Measurements from ENCODE around the gene PRSS56.
"Not testable (repeated sequence)": the region's sequence is repeated elsewhere in the genome, so short reads cannot be mapped to it uniquely, and the experiment has no call there.

PRSS56 gene

GRCh38 chr2:232551776-232552175, 31.6 kb downstream of the PRSS56 start:
- FAIRE-seq (no peak), DNase-seq (ENCODE audit: extremely low spot score, insufficient read length, low read depth) (no peak)

DNA sequence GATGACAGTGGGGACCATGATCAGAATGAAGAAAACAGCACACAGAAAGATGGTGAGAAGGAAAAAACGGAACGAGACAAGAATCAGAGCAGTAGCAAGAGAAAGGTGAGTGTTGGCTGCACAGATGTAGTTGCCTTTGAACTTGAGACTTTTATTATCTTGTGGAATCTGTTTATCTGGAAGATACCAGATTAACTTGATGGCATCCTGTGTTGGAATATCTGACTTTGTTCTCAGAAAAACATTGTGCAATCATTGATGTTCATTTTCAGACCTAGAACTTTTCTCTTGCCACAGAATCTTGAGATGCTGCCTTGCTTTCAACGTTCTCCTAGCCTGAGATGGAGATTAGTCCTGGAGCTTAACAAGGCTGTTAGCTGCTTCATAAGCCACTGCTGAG, 36.2 kb downstream of the PRSS56 start:
- DNase-seq (ENCODE audit: extremely low spot score, insufficient read length, low read depth) (no peak), FAIRE-seq (no peak)

GRCh38 chr2:232562515-232563151, 42.4 kb downstream of the PRSS56 start:
- DNase-seq (ENCODE audit: extremely low spot score, insufficient read length, low read depth) (no peak), FAIRE-seq (no peak)

- FAIRE-seq, result no peak
- no peak for DNase-seq (ENCODE audit: extremely low spot score, insufficient read length, low read depth)
These were observed 43.4 kb downstream of the PRSS56 start for GRCh38 chr2:232563580-232563979.

DNA sequence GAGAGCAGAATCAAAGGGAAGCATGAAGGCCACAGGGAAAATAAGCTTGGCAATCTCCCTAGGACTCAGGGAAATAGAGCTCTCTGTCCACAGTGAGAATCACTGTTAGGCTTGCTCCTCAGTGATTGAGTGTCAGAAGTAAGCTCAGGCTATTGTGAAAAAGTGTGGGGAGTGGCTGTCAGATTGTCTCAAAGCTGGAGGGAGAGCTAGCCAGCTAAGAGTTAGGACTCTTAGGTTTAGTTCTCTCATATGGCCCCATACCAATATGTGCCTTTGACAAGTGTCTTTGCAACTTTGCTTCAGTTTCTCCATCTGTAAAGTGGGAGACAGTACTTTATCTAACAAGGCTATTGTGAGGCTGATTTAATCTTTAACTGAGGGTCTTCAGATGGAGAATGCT, 47.5 kb downstream of the PRSS56 start:
- DNase-seq (ENCODE audit: extremely low spot score, insufficient read length, low read depth) (no peak), FAIRE-seq (no peak)

DNA sequence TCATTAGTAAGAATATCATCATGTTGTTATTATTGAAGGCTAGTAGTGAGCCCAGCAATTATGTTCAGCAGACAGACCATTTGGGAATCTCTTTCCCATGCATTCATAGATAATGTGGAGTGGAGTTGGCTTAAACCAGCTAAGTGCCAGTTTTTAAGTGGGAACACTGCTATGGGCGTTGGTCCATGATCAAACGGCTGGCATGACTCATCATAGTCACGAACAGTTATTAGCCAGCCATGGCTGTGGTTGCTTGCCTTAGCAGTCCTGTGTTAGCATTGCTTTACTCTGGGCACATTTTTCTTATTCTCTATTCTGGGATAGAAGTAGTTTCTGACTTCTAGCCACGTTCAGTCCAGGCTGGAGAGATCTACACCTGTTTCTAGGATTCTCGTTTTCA, 48.0 kb downstream of the PRSS56 start:
- DNase-seq (ENCODE audit: extremely low spot score, insufficient read length, low read depth) (no peak), FAIRE-seq (no peak)

DNA sequence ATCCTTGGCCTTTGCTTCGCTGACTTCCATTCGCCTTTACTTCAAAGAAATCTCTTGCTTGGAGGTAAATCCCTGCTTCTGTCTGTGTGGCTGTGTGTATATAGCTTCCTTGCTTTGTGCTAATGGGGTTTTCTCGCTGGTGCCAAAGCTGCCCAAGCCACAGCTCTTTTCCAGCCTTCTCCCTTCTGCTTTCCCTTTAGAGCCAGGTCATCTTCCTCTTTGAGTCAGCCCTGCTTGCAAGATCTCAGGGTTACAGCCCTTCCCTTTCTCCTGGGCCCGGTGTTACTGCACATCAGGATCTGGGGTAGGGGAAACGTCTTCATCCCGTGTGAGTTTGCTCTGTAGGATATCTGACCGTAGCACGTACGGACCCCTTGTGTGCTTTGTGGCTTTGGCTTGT, 49.4 kb downstream of the PRSS56 start:
- FAIRE-seq (no peak), DNase-seq (ENCODE audit: extremely low spot score, insufficient read length, low read depth) (no peak)

- not testable (repeated sequence) for FAIRE-seq; DNase-seq (ENCODE audit: extremely low spot score, insufficient read length, low read depth)
These were observed 50.3 kb downstream of the PRSS56 start for GRCh38 chr2:232570481-232570880.

GRCh38 chr2:232571026-232571474, 50.9 kb downstream of the PRSS56 start:
- DNase-seq (ENCODE audit: extremely low spot score, insufficient read length, low read depth) (no peak), FAIRE-seq (no peak)

DNA sequence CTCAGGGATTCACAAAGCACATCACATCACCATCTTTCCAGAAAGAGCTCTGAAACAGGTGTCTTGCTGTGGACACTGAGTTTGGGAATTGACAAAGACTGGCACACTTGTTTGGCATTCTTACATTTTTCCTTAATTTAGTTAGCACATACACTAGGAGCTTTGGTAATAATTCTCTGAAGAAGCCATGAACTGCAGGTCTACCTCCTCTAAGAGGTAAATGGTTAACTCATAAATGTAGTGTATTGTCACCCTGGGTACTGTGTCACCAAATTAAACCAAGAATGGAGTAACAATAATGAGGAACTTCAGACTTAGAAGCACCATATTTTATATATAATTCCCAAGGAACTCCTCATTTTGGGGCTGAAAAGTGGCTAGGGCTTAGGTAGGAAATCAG, 52.9 kb downstream of the PRSS56 start:
- no peak for FAIRE-seq
- DNase-seq (ENCODE audit: extremely low spot score, insufficient read length, low read depth), result no peak

GRCh38 chr2:232573771-232574435, 53.7 kb downstream of the PRSS56 start:
- DNase-seq (ENCODE audit: extremely low spot score, insufficient read length, low read depth) (no peak), FAIRE-seq (no peak)

- DNase-seq (ENCODE audit: extremely low spot score, insufficient read length, low read depth), result no peak
- FAIRE-seq, result no peak
These were observed 54.7 kb downstream of the PRSS56 start for GRCh38 chr2:232574674-232575403.

All from GM18507 (cell line).